HG03159 (cell line): Measurements from ENCODE around the gene ACTRT2.

ENCODE experiments used
- ATAC-seq: cut with Tn5 transposase; IDR thresholded peaks from one replicate; pipeline ENCODE4 v1.9.1; 2021; ENCODE audit warnings: mild to moderate bottlenecking, moderate library complexity; ENCODE audit not compliant: unreplicated experiment

Gene ACTRT2

DNA sequence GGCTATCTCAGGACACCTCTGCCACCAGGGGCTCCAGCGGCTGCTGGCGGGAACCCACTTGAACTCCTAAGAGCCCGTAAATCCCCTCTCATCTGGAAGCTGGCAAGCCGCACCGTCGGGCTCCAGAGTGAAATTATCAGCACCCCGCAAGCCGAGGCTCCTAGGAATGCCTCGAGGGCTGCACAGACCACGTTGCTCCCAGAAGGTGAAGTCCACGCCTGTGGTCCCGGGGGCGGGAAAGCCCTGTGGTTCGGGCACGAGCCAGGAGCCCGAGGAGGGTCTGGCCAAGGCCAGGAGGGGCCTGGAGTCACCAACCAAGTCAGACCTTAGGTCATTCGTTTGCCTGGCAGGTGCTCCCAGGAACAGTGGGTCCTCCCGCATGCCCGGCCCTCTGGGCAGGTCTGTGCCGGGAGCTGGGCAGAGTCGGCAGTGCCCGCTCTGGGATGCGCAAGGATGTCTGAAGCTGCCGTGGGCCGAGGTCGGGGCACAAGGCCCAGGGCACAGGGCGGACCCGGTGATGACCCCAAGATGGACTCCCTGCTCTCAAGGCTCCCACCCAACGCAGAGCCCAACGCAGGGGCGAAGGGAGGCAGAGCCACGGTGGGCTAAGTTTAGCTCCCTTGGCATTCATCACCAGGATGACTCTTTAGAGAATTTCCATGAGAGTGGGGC, 8.9 kb downstream of the ACTRT2 start:
- no peak for ATAC-seq

DNA sequence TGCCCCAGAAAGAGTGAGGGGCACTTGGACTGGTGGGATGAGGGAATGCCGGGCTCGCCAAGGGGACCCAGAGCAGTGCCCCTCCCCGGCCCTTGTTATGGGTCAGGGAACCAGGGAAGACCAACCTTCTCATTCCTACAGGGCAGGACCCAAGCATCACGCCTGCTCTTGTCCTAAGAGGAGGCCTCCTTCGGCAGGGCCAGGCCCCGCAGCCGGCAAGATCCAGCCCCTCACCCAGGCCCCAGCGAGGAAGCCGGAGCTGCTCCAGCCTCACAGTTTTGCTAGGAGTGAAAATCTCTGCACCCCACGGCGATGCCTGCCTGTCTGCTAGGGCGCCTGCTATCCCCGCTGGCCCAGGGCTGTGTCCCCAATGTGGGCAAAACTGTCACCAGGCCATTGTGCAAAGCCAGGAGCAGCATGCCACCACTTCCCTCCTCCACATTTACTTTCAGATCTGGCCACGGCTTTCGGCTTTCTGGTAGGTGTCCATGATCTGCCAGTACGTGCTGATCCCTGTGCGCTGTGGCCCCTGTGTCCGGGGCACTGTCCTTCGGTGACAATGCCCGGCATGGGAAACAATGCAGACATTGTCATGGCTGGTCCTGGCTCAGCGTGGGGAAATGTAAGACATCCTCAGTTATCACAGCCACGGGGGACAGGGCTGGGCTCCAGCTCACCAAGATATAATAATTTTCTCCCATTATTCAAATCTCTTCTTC, 9.6 kb downstream of the ACTRT2 start:
- ATAC-seq = no peak

DNA sequence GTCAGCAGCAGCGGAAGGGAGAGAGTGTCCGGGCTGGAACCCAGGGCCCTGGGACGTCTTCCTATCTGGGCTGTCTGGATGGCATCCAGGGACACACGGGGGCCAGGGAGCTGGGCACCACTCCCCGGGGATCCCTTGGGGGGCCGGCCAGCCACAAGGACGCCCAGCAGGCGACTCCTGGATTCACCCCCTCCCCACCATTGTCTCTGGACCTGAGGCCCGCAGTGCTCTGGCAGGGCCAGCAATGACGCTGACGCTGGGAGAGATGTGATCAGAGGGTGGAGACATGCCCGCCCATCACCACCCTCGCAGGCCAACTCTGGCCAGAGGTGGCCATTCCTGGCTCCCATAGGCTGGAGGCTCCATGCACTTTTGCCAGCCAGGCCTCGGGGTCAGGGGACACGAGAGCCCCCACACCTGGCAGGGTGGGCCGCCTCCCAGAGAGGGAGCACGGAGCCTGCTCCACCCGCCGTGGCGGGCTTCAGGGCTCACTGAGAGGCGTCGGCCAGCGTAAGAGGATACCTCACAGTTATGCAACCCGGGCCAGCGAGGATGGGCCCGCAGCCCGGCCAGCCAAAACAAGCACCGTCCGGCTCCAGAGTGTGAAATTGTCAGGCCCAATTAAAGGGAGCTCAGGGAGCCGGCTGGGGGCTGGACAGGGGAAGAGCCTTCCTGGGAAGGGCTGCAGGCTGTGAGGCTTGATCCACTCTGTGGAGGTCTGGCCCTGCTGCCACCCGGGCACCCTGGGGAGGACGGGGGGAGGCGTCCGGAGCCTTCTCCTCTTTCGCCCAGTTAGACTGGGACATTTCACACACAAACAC, 10.3 kb downstream of the ACTRT2 start:
- no peak for ATAC-seq

DNA sequence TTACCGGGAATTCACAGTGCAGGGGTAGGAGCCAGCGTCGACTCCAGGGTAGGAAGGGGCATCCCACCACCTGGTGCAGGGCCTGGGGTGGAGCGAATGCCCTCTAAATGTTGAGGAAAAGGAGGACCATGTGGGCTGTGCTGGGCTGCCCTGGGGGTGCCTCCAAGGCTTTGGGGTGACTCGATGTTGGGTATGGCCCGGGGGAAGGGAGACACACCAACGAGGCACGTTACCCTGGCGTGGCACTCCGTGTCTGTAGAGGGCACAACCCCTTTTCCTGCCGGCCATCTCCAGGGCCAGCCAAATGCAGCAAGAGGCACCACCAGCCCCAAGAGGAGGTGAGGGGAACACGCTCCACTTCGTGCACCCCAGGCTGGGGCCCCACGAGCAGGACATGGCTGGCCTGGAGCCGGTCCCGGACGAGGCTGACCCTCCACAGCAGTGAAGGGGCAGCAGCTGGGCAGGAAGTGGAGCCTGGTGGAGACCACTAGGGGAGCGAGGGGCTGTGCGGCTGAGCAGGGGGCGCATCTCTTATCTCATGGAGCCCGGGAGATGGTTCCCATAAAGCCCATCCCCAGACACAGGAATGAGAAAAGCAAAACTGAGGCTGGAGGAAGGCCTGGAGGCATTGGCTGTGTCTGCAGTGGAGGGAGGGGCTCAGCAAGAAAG, 11.2 kb downstream of the ACTRT2 start:
- ATAC-seq = no peak

DNA sequence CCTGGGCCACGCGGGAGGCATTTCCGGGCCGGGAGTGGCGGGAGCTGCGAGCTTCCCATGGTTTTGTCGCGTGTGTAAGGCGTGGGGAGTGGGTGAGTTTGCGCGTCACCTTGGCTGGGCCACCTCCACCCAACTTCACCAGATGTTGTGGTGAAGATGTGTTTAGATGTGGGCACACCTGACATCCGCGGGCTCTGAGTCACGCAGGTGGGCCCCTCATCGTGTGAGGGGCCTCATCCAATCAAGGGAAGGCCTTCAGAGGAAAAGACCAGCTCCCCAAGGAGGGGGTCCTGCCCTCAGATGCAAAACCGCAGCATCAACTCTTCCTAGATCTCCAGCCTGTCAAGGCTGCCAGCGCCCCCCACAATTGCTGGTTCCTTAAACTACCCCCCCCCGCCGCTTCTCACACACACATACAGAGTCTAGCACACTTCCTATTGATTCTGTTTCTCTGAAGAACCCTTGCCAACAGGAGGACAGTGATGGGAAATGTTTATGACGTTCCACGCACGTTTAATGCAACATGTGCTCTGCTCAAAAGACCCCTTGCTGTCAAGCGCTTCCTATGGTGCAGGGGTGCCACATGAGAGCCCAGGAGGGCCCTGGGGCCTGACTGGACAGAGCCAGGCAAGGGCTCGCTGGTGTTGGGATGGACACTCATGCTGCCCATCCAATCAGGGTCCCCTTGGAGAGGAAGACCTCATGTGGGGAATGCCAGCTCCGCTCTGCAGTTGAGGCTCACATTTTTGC, 11.9 kb downstream of the ACTRT2 start:
- no peak for ATAC-seq

DNA sequence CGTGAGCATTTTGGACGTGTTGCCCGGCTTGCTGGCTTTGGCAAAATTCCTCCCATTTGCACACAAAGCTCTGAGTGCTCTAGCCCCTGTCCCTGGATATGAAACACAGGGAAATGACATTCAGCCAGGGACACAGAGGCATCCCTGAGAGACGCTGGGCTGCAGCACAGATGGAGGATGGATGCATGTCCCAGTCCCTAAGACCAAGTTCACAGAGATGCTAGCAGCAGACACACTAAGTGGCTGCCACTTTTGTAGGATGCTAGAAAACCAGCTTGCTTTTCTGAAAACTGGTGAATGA, 12.5 kb downstream of the ACTRT2 start:
- no peak for ATAC-seq

DNA sequence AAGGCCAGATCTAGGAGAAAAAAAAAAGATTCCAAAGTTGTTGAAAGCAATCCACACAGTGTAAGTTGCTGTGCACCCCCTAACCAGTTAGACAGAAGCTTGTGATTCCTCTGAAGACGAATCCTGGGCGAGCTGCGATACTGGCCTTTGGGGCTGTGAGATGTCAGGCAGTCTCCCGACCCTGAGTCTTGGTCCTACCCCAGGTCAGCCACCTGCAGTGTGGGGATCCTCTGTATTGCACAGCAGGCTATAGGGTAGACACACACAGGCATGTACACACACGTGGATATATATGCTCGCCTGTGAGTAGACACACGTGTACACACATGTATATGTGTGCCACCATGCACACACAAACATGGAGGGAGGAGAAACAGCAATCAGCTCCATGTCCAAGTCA, 12.9 kb downstream of the ACTRT2 start:
- no peak for ATAC-seq

DNA sequence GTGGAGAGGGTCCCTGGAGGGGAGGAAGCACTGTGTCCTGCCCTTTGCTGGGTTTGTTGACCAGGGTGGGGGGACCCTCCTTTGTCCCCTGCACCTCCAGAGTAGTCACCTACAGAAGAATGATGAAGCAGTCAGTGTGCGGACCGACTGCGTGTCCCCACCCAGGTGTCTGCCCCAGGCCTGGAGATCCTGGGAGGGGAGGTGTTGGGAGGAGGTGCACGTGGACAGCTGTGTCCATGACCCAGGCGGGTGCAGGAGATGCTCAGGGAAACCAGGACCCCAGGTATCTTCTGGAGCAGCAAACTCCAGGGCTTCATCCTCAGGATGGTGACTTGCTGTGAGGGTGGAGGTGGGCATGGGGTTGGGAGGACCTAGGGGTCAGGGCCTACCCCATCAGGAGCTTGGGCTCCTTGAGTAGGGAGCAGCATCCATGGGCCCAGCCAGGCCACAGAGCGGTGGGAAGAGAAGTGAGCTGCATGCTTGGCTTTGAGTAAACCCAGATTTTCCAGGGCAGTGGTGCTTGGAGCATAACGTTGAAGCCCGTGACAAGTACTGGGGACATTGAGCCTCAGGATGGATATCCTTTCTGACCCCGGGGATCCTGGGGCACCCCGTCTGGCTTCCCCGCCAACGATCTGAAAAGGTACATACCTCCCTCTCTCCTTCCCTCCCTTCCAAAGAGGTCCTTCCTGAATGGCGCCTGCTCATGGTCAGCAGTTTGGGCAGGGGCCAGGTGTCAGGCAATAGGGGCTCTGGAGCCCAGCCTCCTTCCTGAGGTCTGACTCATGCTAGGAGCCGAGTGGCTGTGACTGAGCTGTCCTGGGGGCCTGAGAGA, 13.7 kb downstream of the ACTRT2 start:
- no peak for ATAC-seq

DNA sequence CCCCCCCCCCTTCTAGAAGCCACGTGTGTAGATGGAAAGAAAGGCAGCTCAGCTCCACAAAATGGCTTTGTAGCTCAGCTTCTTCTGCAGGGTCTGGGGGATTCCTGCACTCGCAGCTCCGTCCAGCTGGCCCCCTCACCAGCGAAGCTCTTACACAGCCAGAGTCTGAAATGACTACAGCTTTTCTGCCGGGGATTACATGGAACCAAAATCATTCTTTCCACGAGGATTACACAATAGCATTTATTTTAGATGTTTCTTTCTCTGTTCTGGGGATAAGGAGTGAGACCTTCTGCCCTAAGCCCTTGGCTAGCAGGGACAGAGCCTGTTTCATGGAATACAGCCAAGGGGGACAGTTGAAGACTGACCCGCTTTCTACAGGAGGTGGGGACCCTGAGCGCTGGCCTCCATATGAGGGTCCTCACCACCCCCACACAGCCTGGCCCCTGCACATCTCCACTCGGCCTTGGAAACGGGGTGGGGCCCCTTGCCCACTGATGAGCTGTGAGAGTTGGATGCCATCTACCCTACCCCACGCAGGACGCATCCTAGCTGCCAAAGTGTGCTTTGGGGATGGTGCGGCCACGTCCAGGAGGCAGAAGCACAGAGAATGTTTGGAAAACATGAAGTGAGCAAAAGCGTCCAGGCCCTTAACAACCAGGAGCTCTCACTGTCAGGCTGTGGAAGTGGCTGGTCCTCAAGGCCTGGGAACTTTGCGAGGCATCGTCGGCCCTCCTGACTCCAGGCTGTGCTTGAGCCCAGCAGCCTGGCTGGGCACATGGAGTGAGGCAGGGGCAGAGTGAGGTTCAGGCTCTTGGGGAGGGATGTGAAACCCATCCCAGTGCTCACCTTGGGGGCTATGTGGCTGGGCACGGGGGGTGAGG, 14.5 kb downstream of the ACTRT2 start:
- no peak for ATAC-seq

DNA sequence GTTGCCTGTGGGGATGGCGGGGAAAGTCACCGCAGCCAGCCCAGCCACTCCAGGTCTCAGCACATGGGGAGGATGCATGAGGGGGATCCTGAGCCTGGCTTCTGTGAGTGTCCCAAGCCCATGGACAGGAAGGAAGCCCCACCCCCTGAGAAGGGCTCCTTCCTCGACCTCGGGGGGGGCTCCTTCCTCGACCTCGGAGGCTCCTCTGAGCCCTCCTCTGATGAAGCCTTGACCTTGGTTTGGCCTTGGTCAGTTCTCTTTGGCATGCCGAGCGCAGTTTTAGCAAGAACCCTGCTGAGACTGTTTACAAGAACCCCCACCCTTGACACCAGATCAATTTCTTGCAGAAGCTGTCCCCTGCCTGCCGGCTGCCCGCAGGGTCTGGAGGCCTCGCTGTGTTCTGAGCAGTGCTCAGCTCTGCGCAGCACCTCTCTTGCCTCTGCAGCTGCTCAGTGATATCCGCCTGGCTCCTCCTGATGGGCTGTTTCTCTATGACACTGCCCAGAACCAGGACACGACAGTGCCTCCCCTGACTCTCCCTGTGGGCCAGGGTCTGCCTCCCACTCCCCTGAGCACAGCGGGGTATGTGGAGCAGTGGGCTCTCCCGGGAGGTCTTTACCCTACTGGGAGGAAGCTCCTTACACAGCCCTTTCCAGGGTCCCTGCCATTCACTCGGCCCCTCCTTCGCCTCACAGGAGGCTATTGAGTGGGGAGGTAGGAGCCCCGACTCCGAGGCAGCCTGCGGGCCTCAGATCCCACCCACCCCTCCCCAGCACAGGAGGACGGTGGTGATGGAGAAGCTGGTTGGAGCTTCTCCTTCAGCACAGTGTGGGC, 15.4 kb downstream of the ACTRT2 start:
- no peak for ATAC-seq

DNA sequence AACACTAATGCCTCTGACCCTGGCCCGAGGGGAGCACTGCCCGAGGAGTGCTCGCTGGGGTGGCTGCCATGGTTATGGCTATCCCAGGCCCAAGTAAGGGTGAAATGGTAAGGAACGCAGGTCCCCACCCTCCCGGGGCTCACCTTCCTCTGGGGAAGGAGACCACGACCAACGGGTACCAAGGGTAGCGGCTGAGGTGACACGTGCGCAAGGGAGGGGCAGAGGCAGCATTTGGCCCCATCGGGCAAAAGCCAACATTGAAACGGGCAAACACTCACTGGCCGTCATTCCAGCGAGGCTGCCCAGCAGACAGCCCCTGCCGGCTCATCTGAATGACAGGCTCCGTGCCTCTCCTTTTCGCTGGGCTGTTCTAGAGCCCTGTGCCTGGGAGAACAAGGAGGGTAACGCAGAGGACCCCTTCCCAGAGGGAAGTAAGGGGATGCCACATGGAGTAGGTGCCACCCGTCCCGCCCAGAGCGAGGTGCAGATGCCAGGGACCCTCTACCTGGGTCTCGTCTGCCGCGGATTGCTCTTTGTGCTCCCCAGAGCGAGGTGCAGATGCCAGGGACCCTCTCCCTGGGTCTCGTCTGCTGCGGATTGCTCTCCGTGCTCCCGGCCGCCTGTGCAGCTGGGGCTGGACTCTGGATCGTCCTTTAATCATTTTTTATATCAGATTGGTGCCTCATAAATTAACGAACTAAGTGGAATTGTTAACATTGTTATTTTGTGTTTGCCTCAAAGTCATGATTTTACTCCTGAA, 16.2 kb downstream of the ACTRT2 start:
- no peak for ATAC-seq

DNA sequence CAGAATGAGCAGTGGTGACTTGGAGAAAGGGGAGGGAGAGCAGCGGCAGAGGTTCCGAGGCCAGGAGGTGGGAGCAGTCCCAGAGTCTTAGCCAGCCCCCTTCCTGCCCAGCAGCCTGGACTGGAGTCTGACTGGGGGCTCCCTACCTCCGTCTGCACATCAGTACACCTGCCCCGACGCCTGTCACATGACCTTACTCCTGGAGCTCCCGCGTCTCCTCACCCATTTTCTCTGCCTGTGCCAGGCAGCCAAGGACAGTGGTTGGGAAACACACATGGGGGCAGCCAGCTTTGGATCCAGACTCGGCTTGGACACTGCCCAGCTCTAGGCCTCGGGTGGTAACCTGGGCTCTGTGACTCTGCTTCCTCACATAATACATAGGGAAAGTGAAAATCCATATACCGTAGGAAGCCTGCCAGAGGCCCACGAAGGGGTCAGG, 16.9 kb downstream of the ACTRT2 start:
- no peak for ATAC-seq

DNA sequence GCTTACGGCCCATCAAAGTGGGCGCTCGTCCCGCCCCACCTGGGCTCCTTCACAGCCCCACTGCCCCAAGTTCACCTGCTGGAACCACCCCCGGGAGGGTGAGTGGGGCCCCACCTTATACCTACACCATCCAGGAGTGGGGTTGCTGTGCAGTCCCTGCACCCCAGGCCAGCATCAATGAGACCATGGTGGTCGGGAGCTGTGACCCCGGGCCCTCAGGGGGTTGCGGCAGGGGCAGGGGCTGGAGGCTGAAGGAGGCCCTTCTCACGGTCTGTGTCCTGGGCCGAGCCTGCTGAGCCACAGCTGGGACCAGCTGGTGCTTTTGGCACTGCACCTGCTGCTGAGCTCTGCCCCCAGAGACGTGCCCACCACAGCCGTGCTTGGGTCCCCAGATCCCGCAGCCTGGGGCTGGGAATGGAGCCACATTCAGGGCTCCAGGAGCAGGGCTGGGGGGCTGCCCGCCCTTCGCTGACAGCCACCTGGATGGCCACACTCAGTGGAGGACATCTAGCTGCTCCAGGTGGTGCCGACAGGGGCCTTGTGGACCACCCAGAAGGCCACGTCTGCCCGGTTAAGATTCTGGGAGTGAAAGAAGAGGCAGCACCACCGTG, 17.4 kb downstream of the ACTRT2 start:
- ATAC-seq = no peak

DNA sequence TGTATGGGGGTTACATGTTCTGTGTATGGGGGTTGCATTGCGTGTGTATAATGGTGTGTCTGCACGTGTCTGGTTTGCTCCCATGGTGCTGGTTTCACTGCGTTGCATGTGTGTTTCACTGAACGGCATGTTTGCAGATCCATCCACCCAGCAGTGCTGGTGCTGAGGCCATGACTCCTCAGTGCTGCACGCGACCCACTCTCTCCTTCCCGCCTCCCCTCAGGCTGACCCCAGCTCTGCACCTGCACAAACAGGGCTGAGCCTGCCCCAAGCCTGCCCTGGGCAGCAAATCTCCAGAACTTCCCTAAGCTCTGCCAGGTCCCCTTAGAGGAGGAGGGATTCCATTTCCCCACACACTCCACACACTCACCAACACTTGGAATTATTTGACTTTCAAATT, 18.7 kb downstream of the ACTRT2 start:
- ATAC-seq = no peak

DNA sequence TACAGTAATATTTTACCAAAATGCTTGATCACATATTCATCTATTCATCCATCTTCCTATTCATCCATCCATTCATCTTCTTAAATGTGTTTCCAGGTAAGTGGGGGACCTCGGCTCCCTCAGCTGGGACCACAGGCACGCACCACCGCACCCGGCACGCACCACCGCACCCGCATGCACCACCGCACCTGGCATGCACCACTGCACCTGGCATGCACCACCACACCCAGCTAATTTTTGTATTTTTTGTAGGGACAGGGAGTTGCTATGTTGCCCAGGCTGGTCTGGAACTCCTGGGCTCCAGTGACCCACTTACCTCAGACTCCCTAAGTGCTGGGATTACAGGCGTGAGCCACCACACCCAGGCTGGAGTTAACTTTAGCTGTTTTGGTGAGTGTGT, 21.2 kb downstream of the ACTRT2 start:
- ATAC-seq = no peak

DNA sequence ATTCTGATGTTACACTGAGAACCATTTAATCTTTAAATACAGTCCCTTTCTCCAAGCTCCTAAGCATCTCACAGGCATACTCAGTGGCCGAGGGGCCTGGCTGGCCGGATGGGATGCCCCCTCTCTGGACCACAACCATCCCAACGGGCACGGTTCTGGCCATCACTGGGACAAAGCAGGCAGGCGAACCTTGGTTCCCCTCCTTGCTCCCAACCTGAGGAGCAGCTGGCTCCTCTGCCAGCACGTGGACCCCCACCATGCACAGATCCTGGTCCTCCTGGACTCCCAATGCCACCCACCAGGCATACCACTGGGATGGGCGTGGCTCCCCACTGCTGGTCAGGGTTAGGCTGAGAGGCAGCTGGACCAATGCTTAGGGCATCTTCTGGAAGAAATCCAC, 27.9 kb downstream of the ACTRT2 start:
- no peak for ATAC-seq

DNA sequence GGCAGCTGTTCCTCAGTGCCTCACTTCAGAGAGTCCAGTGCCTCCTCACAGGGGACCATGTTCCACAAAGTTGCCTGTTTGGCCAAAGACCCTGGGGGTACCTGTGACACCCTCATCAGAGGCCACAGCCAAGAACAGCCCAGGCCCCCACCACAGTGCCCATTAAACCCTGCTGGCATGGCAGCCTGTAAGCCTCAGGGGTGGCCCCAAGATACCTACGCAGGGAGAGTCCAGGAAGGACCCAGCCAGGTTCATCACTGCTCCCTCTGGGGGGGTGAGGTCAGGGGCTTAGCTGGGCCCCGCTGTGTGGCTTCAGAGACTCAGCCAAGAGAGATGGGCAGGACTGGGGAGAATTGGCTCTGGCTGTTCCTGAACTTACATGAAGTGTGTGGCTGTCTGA, 28.6 kb downstream of the ACTRT2 start:
- ATAC-seq = no peak
